Measurements from ENCODE around the gene DCHS1. TPM values are rescaled to one million over a fixed set of nuclear protein-coding genes. Genes with fewer than 3 reads are reported as not detected.

DCHS1 gene
- total and polyA plus RNA-seq, 9 of the 15 experiments (the other 6 are each of a cell fraction or from before 2014, with no cell fraction given) = 0.04 to 0.49 (median 0.14) TPM; not detected in 2

DNA sequence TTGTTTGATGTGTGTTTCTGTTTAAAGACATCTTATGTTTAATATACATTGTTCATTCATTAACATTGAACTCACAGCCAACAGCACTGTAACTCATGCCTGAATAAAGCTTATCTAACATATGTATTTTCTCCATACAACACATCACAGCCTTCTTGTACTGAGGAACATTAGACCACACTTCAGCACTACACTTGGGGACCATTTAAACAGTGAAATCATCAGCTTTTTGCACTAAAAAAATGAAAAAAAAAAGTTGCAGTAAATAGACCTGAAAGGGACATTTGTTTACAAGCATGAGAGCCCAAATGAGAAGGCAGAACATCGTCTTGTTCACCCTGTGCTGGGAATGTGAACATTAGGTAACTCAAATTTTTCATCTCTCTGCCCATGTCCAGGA is 21.1 kb downstream of the DCHS1 start (continued):
- TF ChIP-seq XRCC4 (IDR thresholded peaks at IDR 0.05; ENCODE audit: extremely low read depth, insufficient read depth, insufficient read length) = no peak
- TF ChIP-seq ZNF175 (CRISPR knock-in tag; IDR thresholded peaks at IDR 0.05; ENCODE audit: low read depth) = no peak
- no peak for TF ChIP-seq MAX (CRISPR knock-in tag; IDR thresholded peaks at IDR 0.05)
- TF ChIP-seq, protein P1, sequence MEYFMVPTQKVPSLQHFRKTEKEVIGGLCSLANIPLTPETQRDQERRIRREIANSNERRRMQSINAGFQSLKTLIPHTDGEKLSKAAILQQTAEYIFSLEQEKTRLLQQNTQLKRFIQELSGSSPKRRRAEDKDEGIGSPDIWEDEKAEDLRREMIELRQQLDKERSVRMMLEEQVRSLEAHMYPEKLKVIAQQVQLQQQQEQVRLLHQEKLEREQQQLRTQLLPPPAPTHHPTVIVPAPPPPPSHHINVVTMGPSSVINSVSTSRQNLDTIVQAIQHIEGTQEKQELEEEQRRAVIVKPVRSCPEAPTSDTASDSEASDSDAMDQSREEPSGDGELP (CRISPR knock-in tag; IDR thresholded peaks at IDR 0.05; ENCODE audit: borderline replicate concordance) = no peak

DNA sequence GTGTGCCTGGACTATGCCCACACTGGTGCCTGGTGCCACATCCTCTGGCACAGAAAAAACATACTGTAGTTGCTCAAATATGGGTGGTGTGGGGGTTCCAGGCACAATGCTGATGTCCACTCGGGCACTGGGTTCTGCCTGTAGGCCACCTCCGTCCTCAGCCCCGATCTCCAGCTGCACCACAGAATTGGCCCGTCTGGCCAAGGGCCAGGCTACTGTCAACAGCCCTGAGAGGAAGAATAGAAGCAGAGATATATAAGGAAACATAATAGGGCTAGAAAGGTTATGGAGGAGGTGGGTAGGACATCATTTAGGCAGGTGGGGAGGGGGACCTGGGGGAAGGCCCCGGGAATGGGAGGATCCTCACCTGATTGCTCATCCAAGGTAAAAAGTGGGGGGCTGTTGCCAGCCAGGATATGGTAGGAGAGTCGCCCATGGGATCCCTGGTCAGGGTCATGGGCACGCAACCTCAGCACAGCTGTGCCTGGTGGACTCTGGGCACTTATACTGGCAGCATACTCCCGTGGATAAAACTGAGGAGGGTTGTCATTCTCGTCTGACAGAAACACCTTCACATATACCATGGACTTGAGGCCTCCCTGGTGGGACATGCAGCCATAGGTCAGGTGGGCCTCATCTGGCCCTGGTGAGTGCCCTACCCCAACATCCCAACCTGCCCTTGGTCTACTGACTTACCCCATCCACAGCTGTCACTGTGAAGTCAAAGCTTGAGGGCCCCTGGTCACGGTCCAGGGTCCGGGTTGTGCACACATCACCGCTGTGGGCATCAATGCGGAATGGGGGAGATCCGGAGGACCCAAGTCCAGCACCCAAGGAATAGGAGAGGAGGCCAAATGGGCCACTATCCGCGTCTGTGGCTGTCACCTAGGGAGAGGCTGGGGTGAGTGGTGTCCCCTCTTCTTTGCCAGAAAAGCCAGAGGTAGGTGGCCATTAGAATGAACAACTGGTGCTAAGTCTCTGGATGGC is 21.9 kb downstream of the DCHS1 start:
- H3K4me1 ChIP-seq (replicated peaks in 1 of 2; ENCODE audit: control insufficient read depth in 2 of 2, insufficient read depth in 2 of 2, low read length in 2 of 2) = peaks cover 19 to 22% of the 10 kb centered on the region in 2 experiments
- H2AFZ ChIP-seq (ENCODE audit: low read depth, low read length) = no peak overlapping the region
- in situ Hi-C loops (cut with MboI) (no loop called here), intact Hi-C loops (cut with micrococcal nuclease) (loop anchor here (10.0 kb wide), 1 partner anchor 259 kb away; no protein-coding TSS in a partner anchor)
- no peak overlapping the region for H3K4me3 ChIP-seq
- H3K27me3 ChIP-seq (ENCODE audit: control insufficient read depth in 2 of 2, insufficient read depth in 2 of 2, low read length in 2 of 2) = peaks cover 0 to under 1% of the 10 kb centered on the region in 2 experiments; a peak in 1 of 5 replicates
- TF ChIP-seq ATF2 (CRISPR knock-in tag; IDR thresholded peaks at IDR 0.05) = no peak
- TF ChIP-seq ZNF232 (CRISPR knock-in tag; IDR thresholded peaks at IDR 0.05) = no peak
- TF ChIP-seq ZNF583 (CRISPR knock-in tag; IDR thresholded peaks at IDR 0.05) = no peak
- TF ChIP-seq THRB (CRISPR knock-in tag; conservative IDR thresholded peaks at IDR 0.05) = no peak
- no peak for TF ChIP-seq KAT2B (IDR thresholded peaks at IDR 0.05; ENCODE audit: low read depth, low read length)
- no peak for TF ChIP-seq SNRNP70 (optimal IDR thresholded peaks at IDR 0.05; ENCODE audit: low read depth, low read length)
- TF ChIP-seq RHOXF2B (CRISPR knock-in tag; conservative IDR thresholded peaks at IDR 0.05) = no peak
- TF ChIP-seq DIDO1 (tag; IDR thresholded peaks at IDR 0.05; ENCODE audit: low read depth) = no peak
- TF ChIP-seq, protein P2, sequence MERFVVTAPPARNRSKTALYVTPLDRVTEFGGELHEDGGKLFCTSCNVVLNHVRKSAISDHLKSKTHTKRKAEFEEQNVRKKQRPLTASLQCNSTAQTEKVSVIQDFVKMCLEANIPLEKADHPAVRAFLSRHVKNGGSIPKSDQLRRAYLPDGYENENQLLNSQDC (CRISPR knock-in tag; IDR thresholded peaks at IDR 0.05) = no peak
- TF ChIP-seq PHB2 (IDR thresholded peaks at IDR 0.05; ENCODE audit: low read depth) = no peak
- no peaks in the 10 kb centered on the region for H3K9me1 ChIP-seq (ENCODE audit: control insufficient read depth, insufficient read depth, low read length)
- CTCF ChIA-PET (ENCODE audit: low intra/inter-chr PET ratio) = interaction anchor here (0.6 kb wide), 1 partner anchor 106 kb away, joined by 3 read pairs; no protein-coding TSS in a partner anchor
- no peak overlapping the region for H3K27ac ChIP-seq (ENCODE audit: extremely low read depth, low read depth, low read length)
- POLR2A ChIA-PET = interaction anchor here (0.9 to 2.3 kb wide), 3 partner anchors 13 to 42 kb away, joined by 3 to 5 read pairs (median 4); no protein-coding TSS in a partner anchor
- H3K79me2 ChIP-seq (ENCODE audit: control insufficient read depth, insufficient read depth, low read length) = no peaks in the 10 kb centered on the region
- no peaks in the 10 kb centered on the region for H3K9me3 ChIP-seq (replicated peaks; ENCODE audit: control insufficient read depth, insufficient read depth, low read depth, low read length)
- 73% methylated on average over 16 of the region's 16 CpGs for WGBS (ENCODE audit: insufficient coverage, low coverage, missing lambda C conversion rate)
- no peak for FAIRE-seq
- no peak for ATAC-seq
- no peak overlapping the region for H3K4me2 ChIP-seq (ENCODE audit: insufficient read depth, low read length)
- DNase-seq (ENCODE audit: extremely low read depth in 1 of 4, low spot score in 3 of 4) = no peak
- H3K36me3 ChIP-seq (ENCODE audit: control insufficient read depth, insufficient read depth, low read length) = no peaks in the 10 kb centered on the region
- H3K9ac ChIP-seq (ENCODE audit: insufficient read depth in 1 of 2, low read depth in 2 of 2, low read length in 2 of 2) = peak overlapping the region in 1 of 2 experiments; percentile 17; a peak in 1 of 4 replicates
- BruUV-seq (replicated peaks) = no TSS peak
- H4K20me1 ChIP-seq (replicated peaks; ENCODE audit: control insufficient read depth, insufficient read depth, low read length) = no peaks in the 10 kb centered on the region

Measured in K562 (cell line).